WERI-Rb-1 (cell line): ENCODE results near the gene C1QTNF6.

Source experiments
- DNase-seq: peaks from one replicate; pipeline ENCODE4 v3.0.0-alpha.2; 2020
- H3K27ac ChIP-seq: fragments of 250-450 bp; sonication (Bioruptor Pico); 2 replicates; pipeline ENCODE4 v1.5.1; 2020; ENCODE audit warnings: mild to moderate bottlenecking, moderate library complexity
- H3K27me3 ChIP-seq: fragments of 250-450 bp; sonication (Bioruptor Pico); 2 replicates; pipeline ENCODE4 v1.5.1; 2021; ENCODE audit warnings: mild to moderate bottlenecking, low read depth, moderate library complexity; ENCODE audit not compliant: insufficient read depth, severe bottlenecking
- H3K36me3 ChIP-seq: fragments of 250-450 bp; sonication (Bioruptor Pico); 2 replicates; pipeline ENCODE4 v1.5.1; 2020; ENCODE audit warnings: mild to moderate bottlenecking, moderate library complexity
- H3K4me3 ChIP-seq: 2 replicates; pipeline ENCODE4 v1.5.1; 2011; ENCODE audit warnings: low read depth, mild to moderate bottlenecking, control low read depth, low read length
- H3K9me3 ChIP-seq: fragments of 250-450 bp; sonication (Bioruptor Pico); 2 replicates; pipeline ENCODE4 v1.5.1; 2021; ENCODE audit warnings: mild to moderate bottlenecking, moderate library complexity; ENCODE audit not compliant: severe bottlenecking
- CTCF ChIP-seq: IDR thresholded peaks from 2 replicates; pipeline ENCODE4 v1.5.1; 2011; ENCODE audit warnings: low read depth, mild to moderate bottlenecking, control low read depth, inconsistent platforms, low read length

C1QTNF6 gene

GRCh38 chr22:37148742-37149665, 39.0 kb downstream of the C1QTNF6 start:
- no peak for DNase-seq
- Histone ChIP-seq H3K27me3 (no peaks in the 10 kb centered on the region), H3K4me3 (no peak overlapping the region), H3K27ac (no peak overlapping the region), H3K36me3 (no peaks in the 10 kb centered on the region), H3K9me3 (no peaks in the 10 kb centered on the region)
- no peak for TF ChIP-seq CTCF

GRCh38 chr22:37148031-37148651, 39.9 kb downstream of the C1QTNF6 start:
- TF ChIP-seq CTCF, result peak; percentile 37; the same call in 1 of the 2 replicates
- no peaks in the 10 kb centered on the region for H3K36me3 ChIP-seq
- H3K27me3 ChIP-seq, result no peaks in the 10 kb centered on the region
- no peak overlapping the region for H3K27ac ChIP-seq
- DNase-seq, result no peak
- no peaks in the 10 kb centered on the region for H3K9me3 ChIP-seq
- no peak overlapping the region for H3K4me3 ChIP-seq

- H3K9me3 ChIP-seq, result no peaks in the 10 kb centered on the region
- TF ChIP-seq CTCF, result no peak
- H3K27ac ChIP-seq, result no peak overlapping the region
- no peaks in the 10 kb centered on the region for H3K27me3 ChIP-seq
- H3K4me3 ChIP-seq, result no peak overlapping the region
- no peaks in the 10 kb centered on the region for H3K36me3 ChIP-seq
- DNase-seq, result no peak
Measured at GRCh38 chr22:37147186-37147990, 40.7 kb downstream of the C1QTNF6 start.

- no peaks in the 10 kb centered on the region for H3K36me3 ChIP-seq
- H3K27ac ChIP-seq, result no peak overlapping the region
- H3K4me3 ChIP-seq, result no peak overlapping the region
- no peaks in the 10 kb centered on the region for H3K9me3 ChIP-seq
- DNase-seq, result no peak
- H3K27me3 ChIP-seq, result no peaks in the 10 kb centered on the region
- no peak for TF ChIP-seq CTCF
Measured at GRCh38 chr22:37146507-37147180, 41.4 kb downstream of the C1QTNF6 start.

- no peak for DNase-seq
- no peak for TF ChIP-seq CTCF
- Histone ChIP-seq H3K27ac (no peak overlapping the region), H3K9me3 (no peaks in the 10 kb centered on the region), H3K4me3 (no peak overlapping the region), H3K36me3 (no peaks in the 10 kb centered on the region), H3K27me3 (no peaks in the 10 kb centered on the region)
Measured at GRCh38 chr22:37146051-37146385, 42.0 kb downstream of the C1QTNF6 start.
